ENCODE data around the gene PPP2R5D.

- TF ChIP-seq CTCF (IDR thresholded peaks at IDR 0.05) (no peak), POLR2A (IDR thresholded peaks at IDR 0.05) (no peak)
Observed at GRCh38 chr6:43035495-43036194, 51.3 kb downstream of the PPP2R5D start.

Measured in esophagus squamous epithelium (tissue), 4 donors.